OCI-M2 (cell line): Measurements from ENCODE around the gene STX11.
"Not testable (repeated sequence)": the region's sequence is repeated elsewhere in the genome, so short reads cannot be mapped to it uniquely, and the experiment has no call there.

Source experiments
- DNase-seq: peaks from one replicate; lab custom pipeline; 2025; ENCODE audit not compliant: unreplicated experiment; lab: John Stamatoyannopoulos, UW

Gene STX11

DNA sequence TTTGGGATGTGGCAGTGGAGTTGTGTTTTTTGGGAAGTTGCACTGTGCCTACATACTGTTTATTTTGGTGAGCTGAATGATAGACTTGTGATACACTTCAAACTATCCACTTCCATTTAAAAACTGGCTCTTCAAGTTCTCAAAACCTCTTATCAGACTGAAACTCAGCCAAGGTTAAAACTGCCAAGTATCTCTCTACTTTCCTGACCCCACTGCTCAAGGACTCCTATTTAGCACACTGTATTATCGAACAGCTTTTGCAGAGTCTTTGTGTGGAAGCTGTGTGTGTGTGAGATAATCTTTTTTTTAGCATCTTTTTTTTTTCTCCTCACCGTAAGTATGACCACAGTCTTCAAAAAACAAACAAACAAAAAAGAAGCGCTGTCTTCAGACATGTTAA, 21.1 kb downstream of the STX11 start:
- DNase-seq: no peak

DNA sequence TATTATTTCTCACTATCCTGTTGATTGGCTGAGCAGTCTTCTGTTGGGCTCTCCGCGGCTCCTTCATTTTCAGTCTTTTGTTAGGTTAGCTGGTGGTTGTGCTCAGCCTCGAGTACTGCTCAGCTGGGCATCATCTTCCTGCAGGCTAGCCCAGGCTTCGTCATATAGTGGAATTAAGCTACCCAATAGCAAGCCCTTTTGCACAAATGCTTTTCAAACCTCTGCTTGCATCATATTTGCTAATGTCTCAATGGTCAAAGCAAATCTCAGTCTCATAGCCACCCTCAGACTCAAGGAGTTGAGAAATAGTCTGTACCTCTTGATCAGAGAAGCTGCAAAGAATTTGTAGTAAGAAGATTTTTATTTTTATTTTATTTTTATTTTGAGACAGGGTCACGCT, 23.7 kb downstream of the STX11 start:
- DNase-seq: no peak

DNA sequence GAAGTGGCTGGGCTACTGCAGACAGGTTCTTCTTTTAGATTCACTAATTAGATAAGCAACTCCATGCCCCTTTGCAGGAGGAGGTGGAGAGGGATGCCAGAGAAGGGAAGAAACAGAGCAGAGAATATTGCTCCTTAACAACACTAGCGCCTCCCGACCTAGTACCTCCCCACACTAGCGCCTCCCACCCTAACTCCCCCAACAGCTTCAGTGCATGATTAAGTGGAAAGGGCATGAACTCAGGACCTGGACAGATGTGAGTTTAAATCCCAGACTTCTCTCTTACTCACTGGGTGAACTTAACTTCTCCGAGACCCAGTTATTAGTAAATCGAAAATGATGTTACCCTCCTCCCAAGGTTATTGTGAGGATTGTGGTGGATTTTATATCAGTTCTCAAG, 25.7 kb downstream of the STX11 start:
- no peak for DNase-seq

DNA sequence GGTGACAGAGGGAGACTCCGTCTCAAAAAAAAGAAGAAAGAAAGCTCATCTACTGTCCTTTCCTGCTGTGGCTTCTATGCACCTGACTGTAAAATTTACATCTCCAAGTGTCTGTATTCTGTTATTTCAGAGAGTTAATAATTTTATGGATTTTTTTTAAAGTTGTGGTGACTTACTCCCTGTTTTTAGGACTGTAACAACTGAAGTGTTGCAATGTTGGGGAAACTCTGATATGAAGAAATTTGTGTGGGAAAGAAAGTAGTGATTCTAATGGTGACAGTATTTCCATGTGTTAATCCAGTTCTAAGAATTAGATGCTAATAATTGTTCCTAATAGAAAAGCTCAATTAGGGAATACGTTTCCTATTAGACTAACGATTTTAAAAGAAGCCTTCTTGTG, 27.4 kb downstream of the STX11 start:
- DNase-seq: no peak

DNA sequence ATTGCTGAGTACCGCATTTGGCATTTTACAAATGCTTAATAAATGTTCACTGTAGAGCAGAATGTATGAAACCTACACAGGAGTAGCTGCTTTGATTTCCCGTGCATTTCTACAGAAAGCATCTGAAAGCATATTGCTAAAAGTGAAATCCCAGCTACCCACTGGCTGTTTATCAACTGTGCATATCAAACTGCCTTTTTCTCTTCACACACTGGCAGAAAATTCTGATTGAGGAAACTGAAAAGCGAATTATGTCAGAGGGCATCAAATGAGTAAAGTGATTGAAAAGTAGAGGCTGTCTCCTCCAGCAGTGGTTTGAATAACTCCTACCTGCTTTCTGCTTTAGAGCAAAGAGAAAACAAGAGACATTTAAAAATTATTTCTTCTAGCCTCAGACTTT, 28.0 kb downstream of the STX11 start:
- no peak for DNase-seq

DNA sequence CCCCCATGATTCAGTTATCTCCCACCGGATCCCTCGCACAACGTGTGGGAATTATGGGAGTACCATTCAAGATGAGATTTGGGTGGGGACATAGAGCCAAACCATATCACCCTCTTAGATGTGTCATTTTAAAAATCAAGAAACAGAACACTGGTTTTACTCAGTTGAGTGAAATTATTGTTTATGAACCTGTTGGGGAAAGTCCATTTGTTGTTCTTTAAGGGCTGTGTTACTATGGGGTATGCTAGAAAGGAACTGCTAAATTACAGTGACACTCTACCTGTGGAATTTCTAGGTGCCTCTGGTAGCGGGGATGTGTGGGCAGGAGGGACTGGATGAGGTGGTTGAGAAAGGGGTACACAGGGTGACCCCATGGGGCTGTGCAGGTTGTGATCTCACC, 28.9 kb downstream of the STX11 start:
- no peak for DNase-seq

DNA sequence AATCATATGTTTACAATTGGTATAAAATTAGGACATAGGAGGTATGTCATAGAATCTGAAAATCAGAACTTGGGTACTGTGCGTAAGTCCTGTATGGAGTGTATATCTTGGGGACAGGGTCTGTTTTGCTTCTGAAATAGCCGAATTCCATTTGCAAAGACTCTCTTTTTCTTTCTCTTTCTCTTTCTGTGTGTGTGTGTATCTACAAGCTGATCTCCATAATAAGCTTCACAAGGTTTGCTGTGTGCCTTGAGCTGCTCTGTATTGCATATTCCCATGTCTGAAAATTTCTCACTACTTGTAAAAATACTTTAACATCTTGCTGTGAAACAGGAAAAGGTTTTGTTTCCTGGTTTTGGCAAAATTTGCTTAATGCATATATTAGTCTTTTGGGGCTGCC, 29.5 kb downstream of the STX11 start:
- DNase-seq: no peak

DNA sequence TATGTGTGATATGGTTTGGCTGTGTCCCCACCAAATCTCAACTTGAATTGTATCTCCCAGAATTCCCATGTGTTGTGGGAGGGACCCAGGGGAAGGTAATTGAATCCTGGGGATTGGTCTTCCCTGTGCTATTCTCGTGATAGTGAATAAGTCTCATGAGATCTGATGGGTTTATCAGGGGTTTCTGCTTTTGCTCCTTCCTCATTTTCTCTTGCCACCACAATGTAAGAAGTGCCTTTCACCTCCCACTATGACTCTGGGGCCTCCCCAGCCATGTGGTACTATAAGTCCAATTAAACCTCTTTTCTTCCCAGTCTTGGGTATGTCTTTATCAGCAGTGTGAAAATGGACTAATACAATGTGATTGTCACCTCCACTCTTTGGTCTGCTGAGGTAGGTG, 30.0 kb downstream of the STX11 start:
- not testable (repeated sequence) for DNase-seq

DNA sequence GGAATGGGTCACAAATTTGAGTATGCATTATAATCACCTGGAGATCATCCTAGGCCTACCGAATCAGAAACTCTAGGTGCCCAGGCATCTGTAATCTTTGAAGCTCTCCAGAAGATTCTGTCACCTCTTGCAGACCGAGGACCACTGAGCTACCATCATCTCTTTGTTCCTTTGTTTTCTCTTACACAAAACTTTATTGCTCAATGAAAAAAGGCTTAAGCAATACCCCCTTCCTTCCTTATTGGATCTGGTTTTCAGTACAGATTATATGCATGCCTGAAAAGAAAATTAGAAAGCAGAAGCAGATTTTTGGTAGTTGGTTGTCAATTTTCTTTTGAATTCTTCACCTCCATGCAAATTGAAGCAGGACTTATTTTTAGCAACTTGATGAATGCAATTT, 31.3 kb downstream of the STX11 start:
- no peak for DNase-seq

DNA sequence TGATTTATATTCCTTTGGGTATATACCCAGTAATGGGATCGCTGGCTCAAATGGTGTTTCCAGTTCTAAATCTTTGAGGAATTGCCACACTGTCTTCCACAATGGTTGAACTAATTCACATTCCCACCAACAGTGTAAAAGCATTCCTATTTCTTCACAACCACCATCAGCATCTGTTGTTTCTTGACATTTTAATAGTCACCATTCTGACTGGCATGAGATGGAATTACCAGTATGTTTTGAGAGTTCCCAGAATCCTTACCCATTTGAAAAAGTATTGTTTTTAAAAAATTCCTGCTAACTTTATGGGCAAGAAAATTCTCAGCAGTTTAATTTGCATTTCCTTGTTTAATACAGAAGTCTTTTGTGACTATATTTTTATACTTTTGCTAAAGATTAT, 33.9 kb downstream of the STX11 start:
- DNase-seq: not testable (repeated sequence)

DNA sequence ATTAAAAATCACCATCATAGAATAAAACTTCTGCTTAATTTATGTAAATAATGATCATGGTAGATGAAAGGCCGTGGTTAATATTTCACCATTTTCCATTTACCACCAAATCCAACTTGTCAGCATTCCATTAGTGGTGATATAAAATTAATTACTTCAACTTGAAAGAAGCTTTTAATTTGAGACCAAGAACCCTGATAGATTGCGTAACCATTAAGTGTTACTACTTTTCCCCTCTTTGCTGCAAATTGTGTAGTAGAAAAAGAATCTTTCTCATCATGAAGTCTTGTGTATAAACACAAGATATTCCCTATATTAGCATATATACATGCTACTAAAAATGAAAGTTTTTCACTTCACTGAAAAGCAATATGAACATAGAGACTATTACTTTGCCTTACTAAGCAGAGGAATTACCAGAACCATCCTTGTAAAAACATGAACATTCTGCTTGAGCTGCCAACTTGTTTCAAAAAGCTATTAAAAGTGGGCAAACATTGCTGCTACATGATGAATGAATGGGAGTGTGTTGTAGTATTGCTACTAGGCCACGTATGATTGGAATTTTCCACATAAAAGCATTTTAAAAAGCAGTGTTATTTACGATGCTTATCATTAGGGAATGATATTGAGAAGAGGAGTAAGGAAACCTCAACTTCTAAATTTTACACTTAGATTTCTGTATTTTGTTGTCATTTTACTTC, 35.0 kb downstream of the STX11 start:
- no peak for DNase-seq

DNA sequence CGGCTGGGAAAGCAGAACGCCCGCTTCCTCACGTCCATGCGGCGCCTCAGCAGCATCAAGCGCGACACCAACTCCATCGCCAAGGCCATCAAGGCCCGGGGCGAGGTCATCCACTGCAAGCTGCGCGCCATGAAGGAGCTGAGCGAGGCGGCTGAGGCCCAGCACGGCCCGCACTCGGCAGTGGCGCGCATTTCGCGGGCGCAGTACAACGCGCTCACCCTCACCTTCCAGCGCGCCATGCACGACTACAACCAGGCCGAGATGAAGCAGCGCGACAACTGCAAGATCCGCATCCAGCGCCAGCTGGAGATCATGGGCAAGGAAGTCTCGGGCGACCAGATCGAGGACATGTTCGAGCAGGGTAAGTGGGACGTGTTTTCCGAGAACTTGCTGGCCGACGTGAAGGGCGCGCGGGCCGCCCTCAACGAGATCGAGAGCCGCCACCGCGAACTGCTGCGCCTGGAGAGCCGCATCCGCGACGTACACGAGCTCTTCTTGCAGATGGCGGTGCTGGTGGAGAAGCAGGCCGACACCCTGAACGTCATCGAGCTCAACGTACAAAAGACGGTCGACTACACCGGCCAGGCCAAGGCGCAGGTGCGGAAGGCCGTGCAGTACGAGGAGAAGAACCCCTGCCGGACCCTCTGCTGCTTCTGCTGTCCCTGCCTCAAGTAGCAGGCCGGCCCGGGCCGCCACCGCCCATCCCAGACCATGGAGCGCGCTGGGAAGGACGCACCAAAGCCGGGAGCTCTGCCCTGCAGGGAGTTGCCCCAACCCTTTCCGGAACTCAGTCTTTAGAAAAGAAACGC, 36.7 kb downstream of the STX11 start:
- no peak for DNase-seq

DNA sequence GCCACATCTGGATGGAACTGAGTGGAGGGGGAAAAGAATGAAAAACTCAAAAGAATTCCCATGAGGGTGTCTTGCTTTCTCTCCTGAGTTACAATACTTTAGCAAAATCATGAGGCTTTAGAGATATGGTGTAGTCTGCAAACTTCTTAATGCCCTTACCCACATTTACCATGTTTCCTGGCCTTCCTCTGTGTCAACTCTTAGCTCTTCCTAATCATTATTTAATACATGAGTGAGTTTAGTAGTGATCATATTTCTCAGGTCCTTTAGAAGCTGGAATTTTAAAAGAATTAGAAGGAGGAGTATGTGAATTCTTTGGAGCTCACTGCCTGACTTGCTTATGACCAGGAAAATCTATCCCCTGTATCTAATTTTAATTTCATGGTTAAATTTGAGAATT, 39.0 kb downstream of the STX11 start:
- no peak for DNase-seq

DNA sequence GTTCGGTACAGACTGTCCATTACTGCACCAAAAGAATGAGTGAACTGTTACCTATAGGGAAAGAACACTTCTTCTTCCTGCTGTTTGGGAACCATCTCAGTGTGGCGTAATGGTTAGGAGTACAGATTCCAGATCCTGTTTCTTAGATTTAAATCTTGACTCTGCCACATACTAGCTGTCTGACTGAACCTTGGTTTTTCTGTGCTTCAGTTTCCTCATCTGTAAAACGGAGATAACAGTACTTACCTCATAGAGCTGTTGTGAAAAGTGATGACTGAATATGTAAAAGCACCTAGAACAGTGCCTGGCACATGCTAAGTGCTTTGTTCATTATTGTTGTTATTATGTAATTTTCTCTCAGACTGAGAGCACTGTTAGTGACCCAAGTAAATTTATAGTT, 39.8 kb downstream of the STX11 start:
- DNase-seq: no peak

DNA sequence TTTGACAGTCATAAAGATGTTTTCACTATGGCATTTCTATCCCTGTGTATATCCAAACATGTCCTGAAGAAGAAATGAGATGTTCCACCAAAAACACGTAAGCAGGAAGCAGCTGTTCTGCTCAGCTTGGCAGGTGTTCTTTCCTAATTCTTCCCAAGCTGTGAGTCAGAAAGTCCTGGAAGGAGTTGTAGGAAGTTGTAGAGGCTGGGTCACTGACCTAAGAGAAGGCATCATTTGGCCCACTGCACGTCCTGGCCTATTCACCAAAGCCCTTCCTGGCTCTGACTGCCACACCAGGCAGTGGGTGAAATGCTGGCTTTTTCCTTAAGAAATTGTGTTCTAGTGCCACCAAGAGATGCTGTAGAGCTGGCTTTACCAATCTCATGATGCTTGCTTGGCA, 40.3 kb downstream of the STX11 start:
- no peak for DNase-seq

DNA sequence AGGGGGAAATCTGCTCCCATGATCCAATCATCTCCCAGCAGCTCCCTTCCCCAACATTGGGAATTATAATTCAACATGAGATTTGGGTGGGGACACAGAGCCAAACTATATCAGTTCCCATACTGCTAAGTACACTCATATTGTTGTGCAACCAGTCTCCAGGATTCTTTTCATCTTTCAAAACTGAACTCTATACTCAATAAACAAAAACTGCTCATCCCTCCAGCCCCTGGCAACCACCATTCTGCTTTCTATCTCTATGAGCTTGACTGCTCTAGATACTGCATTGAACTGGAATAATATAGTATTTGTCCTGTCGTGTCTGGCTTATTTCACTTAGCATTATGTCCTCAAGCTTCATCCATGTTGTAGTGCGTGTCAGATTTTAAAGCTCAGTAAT, 42.9 kb downstream of the STX11 start:
- DNase-seq: no peak

DNA sequence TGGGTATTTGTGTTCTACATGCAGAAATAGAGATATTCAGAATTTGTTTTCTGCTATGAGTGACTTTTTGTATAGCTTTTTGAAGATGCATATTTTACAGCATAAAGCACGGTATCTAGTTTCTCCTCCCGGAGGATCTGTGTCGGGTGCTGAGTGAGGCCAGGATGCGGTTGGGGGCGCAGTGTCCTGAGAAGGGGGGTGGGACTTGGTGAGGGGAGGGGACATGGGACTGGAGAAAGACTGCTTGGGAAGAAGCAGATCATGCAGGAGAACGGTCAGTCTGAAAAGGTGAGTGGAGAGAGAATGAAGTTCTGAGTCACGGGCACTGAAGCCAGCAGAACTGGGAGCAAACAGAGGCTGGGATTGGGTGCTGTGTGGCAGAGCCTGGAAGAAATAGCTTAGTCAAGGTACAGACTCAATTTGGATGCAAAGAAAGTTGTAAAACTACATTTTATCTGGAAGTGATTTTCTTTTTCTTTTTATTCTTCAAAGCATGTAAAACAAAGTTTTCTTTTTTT, 44.0 kb downstream of the STX11 start:
- no peak for DNase-seq

DNA sequence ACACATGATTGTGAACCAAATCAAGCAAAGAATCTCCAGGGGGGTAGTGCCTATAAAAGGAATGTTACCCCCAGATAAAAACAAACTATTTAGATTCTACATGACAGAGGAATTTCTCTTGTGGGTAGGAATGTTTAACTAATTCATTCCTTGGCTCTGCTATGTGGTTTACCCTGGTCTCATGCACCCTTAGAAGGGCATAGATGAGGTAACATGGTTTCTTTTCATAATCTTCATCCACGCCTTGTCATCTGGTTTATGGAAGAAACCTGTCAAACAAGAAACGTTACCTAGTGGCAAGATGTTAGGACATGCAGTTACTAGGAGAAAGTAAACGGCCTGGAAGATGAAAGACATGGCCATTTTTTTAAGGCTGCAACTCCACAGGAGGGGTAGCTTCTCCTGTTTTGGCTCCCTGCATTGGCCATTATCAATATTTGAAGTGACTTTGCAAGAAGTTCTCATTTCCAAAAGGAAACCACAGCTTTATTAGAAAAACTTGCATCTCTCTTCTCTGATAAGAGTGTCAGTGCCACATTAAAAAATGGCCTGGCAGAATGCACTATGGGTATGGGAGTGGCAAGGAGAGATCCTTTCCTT, 45.5 kb downstream of the STX11 start:
- DNase-seq: no peak

DNA sequence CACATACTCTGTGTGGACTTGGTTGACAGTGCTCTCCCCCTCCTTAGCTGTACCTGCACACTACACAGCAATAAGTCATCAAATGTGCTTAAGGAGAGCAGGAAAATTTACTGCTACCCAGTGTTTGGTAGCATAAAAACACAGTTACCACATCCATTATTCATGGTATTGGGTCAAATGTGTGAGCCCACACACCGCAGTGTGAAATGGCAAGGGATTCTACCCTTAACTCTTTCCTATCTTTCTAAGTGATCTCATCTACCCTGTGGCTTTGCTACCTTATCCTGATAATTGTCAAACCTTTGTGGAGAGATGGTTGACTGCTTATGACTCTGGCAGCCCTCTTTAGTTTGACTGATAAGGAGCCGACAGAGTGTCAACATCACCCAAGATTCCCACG, 47.6 kb downstream of the STX11 start:
- no peak for DNase-seq

DNA sequence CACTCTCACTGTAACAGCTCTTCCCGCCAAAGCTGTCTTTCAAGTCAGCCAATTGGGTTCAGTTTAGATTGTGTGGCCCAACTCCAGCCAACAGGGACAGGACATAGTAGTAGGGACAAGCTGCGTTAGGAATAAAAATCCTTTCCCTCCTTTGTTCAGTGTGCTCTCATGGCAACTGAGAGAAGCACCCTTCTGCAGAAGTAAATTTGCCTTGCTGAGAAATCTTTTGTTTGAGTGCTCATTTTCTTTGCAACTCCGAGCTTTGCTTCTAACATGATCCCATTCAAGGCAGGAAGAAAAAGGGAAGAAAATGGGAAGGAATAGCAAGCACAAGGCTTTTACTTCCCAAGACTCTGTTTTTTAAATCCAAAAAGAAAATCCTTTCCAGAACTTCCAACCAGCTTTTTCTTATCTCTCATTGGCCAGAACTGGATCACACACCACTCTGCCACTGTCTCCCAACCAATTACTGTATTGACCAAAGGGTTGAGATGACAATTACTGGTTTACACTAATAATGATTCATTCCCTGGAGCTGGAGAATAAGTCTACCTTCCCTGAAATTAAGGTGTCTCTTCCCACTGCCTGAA, 52.7 kb downstream of the STX11 start:
- no peak for DNase-seq

DNA sequence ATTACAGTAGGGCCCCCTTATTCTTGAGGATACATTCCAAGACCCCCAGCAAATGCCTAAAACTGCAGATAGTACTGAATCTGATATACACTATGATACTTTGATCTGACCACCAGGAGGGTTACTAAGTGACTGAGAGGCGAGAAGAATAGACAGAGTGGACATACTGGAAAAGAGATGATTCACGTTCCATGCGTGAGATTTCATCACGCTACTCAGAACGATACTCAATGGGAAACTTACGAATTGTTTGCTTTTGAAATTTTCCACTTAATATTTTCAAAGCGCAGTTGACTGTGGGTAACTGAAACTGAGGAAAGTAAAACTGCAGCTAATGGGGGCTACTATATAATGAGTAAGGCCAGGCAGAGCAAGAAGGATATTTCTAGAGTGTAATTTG, 60.8 kb downstream of the STX11 start:
- DNase-seq: no peak

DNA sequence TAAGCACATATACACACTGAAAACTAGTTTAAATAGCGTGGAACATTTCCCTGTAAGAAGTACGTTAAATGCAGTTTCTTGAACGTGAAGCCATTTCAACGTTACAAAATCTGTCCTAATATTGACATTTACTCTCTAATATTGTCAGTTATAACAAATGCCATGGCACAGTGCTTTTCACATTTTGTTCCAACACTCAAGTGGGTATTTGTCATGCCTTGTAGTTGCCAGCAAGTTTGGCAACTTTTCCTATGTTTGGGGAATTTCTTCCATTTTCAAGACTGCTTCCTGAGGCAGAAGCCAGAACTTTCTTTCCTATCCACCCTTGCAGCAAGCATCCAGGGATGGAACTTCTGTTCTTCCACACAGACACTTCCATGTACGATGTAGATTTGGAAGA, 63.0 kb downstream of the STX11 start:
- DNase-seq: no peak
